Measurements from ENCODE around the gene COP1. TPM values are rescaled to one million over a fixed set of nuclear protein-coding genes. Genes with fewer than 3 reads are reported as not detected.
"Not testable (repeated sequence)": the region's sequence is repeated elsewhere in the genome, so short reads cannot be mapped to it uniquely, and the experiment has no call there.

The COP1 gene
- total RNA-seq, 1 donor from 2014 or later: 72.2 TPM

GRCh38 chr1:176241385-176242015, 34.4 kb upstream of the COP1 start:
- Histone ChIP-seq H3K36me3 (no peaks in the 10 kb centered on the region), H3K27me3 (no peaks in the 10 kb centered on the region), H3K4me3 (no peak overlapping the region), H3K4me1 (no peaks in the 10 kb centered on the region), H3K9me3 (no peaks in the 10 kb centered on the region), H3K27ac (no peak overlapping the region)
- no peak for TF ChIP-seq CTCF (IDR thresholded peaks at IDR 0.05)
- no peak for TF ChIP-seq POLR2AphosphoS5 (IDR thresholded peaks at IDR 0.05; ENCODE audit: insufficient read depth in 1 of 2, low read depth in 1 of 2)
- TF ChIP-seq POLR2A (IDR thresholded peaks at IDR 0.05): no peak
- DNase-seq (ENCODE audit: extremely low spot score in 2 of 2): no peak
- intact Hi-C loops (cut with DNase I): no loop called here

GRCh38 chr1:176233657-176234056, 26.6 kb upstream of the COP1 start:
- DNase-seq (ENCODE audit: extremely low spot score in 2 of 2); H3K27me3 ChIP-seq; H3K36me3 ChIP-seq; H3K4me3 ChIP-seq; intact Hi-C loops (cut with DNase I); H3K4me1 ChIP-seq; H3K9me3 ChIP-seq; H3K27ac ChIP-seq: not testable (repeated sequence)

- Histone ChIP-seq H3K9me3 (no peaks in the 10 kb centered on the region), H3K27me3 (no peaks in the 10 kb centered on the region), H3K27ac (no peak overlapping the region), H3K4me3 (no peak overlapping the region), H3K4me1 (no peaks in the 10 kb centered on the region), H3K36me3 (no peaks in the 10 kb centered on the region)
- intact Hi-C loops (cut with DNase I): no loop called here
- no peak for TF ChIP-seq CTCF (IDR thresholded peaks at IDR 0.05)
- no peak for DNase-seq (ENCODE audit: extremely low spot score in 2 of 2)
These were observed 20.5 kb upstream of the COP1 start for GRCh38 chr1:176227579-176227978.

GRCh38 chr1:176225911-176226310, 18.8 kb upstream of the COP1 start:
- TF ChIP-seq CTCF (IDR thresholded peaks at IDR 0.05) (no peak), POLR2AphosphoS5 (IDR thresholded peaks at IDR 0.05; ENCODE audit: insufficient read depth in 1 of 2, low read depth in 1 of 2) (no peak), POLR2A (IDR thresholded peaks at IDR 0.05) (no peak)
- H3K4me3 ChIP-seq: no peak overlapping the region
- DNase-seq (ENCODE audit: extremely low spot score in 2 of 2): no peak
- intact Hi-C loops (cut with DNase I): no loop called here
- no peaks in the 10 kb centered on the region for H3K9me3 ChIP-seq
- no peaks in the 10 kb centered on the region for H3K27me3 ChIP-seq
- H3K36me3 ChIP-seq: no peaks in the 10 kb centered on the region
- H3K4me1 ChIP-seq: no peaks in the 10 kb centered on the region
- H3K27ac ChIP-seq: no peak overlapping the region

GRCh38 chr1:176225479-176225875, 18.4 kb upstream of the COP1 start:
- H3K36me3 ChIP-seq: no peaks in the 10 kb centered on the region
- H3K4me3 ChIP-seq: no peak overlapping the region
- H3K9me3 ChIP-seq: no peaks in the 10 kb centered on the region
- no peaks in the 10 kb centered on the region for H3K4me1 ChIP-seq
- no peak overlapping the region for H3K27ac ChIP-seq
- no peaks in the 10 kb centered on the region for H3K27me3 ChIP-seq
- intact Hi-C loops (cut with DNase I): no loop called here
- TF ChIP-seq CTCF (IDR thresholded peaks at IDR 0.05): no peak
- no peak for TF ChIP-seq POLR2AphosphoS5 (IDR thresholded peaks at IDR 0.05; ENCODE audit: insufficient read depth in 1 of 2, low read depth in 1 of 2)
- TF ChIP-seq POLR2A (IDR thresholded peaks at IDR 0.05): no peak
- no peak for DNase-seq (ENCODE audit: extremely low spot score in 2 of 2)

GRCh38 chr1:176222196-176222595, 15.1 kb upstream of the COP1 start:
- Histone ChIP-seq H3K27ac (no peak overlapping the region), H3K4me3 (no peak overlapping the region), H3K36me3 (no peaks in the 10 kb centered on the region), H3K9me3 (no peaks in the 10 kb centered on the region), H3K4me1 (no peaks in the 10 kb centered on the region), H3K27me3 (no peaks in the 10 kb centered on the region)
- TF ChIP-seq POLR2AphosphoS5 (IDR thresholded peaks at IDR 0.05; ENCODE audit: insufficient read depth in 1 of 2, low read depth in 1 of 2) (no peak), POLR2A (IDR thresholded peaks at IDR 0.05) (no peak), CTCF (IDR thresholded peaks at IDR 0.05) (no peak)
- intact Hi-C loops (cut with DNase I): no loop called here
- no peak for DNase-seq (ENCODE audit: extremely low spot score in 2 of 2)

Data from vagina (tissue), 2 donors.